ENCODE data around the gene AKAP6.

The AKAP6 gene

GRCh38 chr14:32481707-32482106 lies 152.6 kb downstream of the AKAP6 start:
- no peaks in the 10 kb centered on the region for H3K27me3 Mint-ChIP-seq
- ATAC-seq (replicated peaks), result no peak
- DNase-seq, result no peak

GRCh38 chr14:32491416-32492016 lies 162.4 kb downstream of the AKAP6 start:
- Mint-ChIP-seq H3K27me3 (no peaks in the 10 kb centered on the region), H3K9me3 (peaks cover 0 to 6% of the 10 kb centered on the region in 2 donors), H3K4me1 (ENCODE audit: low read depth in 2 of 2) (no peaks in the 10 kb centered on the region), H3K4me3 (no peak overlapping the region), H3K27ac (no peak overlapping the region), H3K36me3 (ENCODE audit: insufficient read depth) (no peaks in the 10 kb centered on the region)
- DNase-seq (no peak), ATAC-seq (replicated peaks) (no peak)

More at GRCh38 chr14:32481707-32482106, 152.6 kb downstream of the AKAP6 start:
- Mint-ChIP-seq H3K27ac (no peak overlapping the region), H3K9me3 (peaks cover 0 to 2% of the 10 kb centered on the region in 2 donors), H3K4me3 (no peak overlapping the region), H3K36me3 (ENCODE audit: insufficient read depth) (no peaks in the 10 kb centered on the region), H3K4me1 (ENCODE audit: low read depth in 2 of 2) (no peaks in the 10 kb centered on the region)

DNA sequence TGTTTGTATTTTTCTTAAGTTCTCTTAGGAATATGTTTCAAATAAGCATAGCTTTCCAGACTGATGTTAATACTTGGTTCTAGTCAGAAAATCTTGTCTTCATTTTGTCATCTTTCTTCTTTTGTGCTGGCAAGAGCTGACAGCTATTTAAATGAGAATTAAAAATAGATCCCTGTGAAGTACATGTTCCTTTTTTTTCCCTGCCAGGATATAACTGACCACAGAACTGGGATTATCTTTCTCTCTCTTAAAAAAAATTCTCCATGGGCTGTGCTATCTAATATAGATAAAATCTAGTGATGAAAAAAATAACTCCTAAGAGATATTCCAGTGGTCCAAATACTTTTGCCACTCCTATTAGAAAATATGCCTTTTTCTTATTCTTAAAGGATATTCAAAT lies 163.4 kb downstream of the AKAP6 start:
- DNase-seq (no peak), ATAC-seq (replicated peaks) (no peak)
- H3K27ac Mint-ChIP-seq, result no peak overlapping the region
- no peak overlapping the region for H3K4me3 Mint-ChIP-seq
- H3K4me1 Mint-ChIP-seq (ENCODE audit: low read depth in 2 of 2), result no peaks in the 10 kb centered on the region
- H3K9me3 Mint-ChIP-seq, result peaks cover 0 to 6% of the 10 kb centered on the region in 2 donors
- H3K27me3 Mint-ChIP-seq, result no peaks in the 10 kb centered on the region
- H3K36me3 Mint-ChIP-seq (ENCODE audit: insufficient read depth), result no peaks in the 10 kb centered on the region

DNA sequence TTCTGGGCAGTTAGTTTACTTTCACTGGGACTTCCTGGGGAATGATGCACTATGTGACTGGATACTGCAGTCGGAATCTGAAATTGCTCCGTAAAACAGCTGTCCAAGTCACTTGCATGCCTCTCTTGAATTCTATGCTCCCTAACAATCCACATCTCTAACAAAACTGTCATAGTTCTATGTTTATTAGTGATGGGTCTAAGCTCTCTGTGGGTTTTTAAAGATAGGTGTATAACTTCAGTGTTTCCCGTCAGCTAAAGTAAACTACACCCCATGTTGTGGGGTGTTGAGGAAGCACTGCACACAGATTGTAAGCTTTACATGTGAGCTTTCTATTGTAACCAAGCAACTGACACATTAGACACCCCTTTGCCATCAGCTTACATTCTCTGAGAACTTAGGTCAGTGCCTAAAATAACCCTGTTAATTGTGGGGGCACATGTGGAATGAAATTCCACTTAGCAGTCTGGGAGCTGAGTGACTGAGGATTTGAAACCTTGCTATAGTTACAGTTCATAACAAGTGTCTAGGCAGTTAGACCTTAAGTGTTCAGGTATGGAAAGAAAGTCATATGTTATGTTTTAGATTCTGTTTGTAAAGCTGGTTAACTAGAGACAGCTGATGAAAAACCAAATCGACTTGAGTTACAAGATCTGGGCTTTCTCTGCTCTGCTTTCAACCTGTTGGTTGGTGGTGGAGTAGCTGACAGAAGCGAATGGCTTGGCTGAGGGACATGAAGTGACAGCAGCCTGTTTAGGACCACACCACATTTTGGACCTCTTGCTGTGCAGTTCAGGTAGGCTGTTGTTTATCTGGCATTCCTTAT lies 165.7 kb downstream of the AKAP6 start:
- H3K27me3 Mint-ChIP-seq, result no peaks in the 10 kb centered on the region
- ATAC-seq (replicated peaks), result no peak
- peaks cover 0 to 6% of the 10 kb centered on the region in 2 donors for H3K9me3 Mint-ChIP-seq
- no peak overlapping the region for H3K4me3 Mint-ChIP-seq
- no peak overlapping the region for H3K27ac Mint-ChIP-seq
- DNase-seq, result no peak
- H3K36me3 Mint-ChIP-seq (ENCODE audit: insufficient read depth), result no peaks in the 10 kb centered on the region
- H3K4me1 Mint-ChIP-seq (ENCODE audit: low read depth in 2 of 2), result no peaks in the 10 kb centered on the region

DNA sequence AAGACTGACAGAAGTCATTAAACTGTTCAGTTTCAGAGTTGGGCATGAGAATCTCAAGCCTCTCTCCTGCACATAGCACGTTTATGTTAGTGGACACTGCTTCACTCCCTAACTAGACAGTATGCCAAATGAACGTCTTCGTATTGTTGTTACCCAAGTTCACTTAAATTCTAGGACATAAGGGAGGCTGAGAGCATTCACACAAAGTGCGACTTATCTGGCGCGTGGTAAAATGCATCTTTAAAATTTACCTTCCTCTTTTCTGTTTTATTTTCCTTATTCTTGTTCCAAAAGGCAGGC lies 166.3 kb downstream of the AKAP6 start:
- H3K36me3 Mint-ChIP-seq (ENCODE audit: insufficient read depth), result no peaks in the 10 kb centered on the region
- H3K4me1 Mint-ChIP-seq (ENCODE audit: low read depth in 2 of 2), result no peaks in the 10 kb centered on the region
- H3K27me3 Mint-ChIP-seq, result no peaks in the 10 kb centered on the region
- ATAC-seq (replicated peaks), result no peak
- no peak for DNase-seq
- no peak overlapping the region for H3K27ac Mint-ChIP-seq
- H3K9me3 Mint-ChIP-seq, result peaks cover 0 to 6% of the 10 kb centered on the region in 2 donors
- no peak overlapping the region for H3K4me3 Mint-ChIP-seq

DNA sequence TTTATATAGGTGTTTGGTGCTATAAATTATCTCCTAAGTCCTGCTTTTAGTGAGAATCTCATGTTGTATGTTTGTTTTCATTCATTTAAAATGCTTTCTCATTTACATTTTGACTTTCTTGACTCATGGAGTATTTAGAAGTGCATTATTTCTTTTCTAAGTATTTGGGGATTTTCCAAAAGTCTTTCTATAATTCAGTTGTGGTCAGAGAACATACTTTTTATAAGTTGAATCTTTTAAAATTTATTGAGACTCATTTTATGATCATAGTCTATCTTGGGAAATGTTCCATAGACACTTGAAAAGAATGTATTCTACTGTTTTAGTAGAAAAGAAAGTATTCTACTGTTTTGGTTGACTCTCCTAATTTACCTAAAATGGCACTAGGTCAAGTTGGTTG lies 168.2 kb downstream of the AKAP6 start:
- Mint-ChIP-seq H3K27me3 (no peaks in the 10 kb centered on the region), H3K27ac (no peak overlapping the region), H3K4me3 (no peak overlapping the region), H3K4me1 (ENCODE audit: low read depth in 2 of 2) (no peaks in the 10 kb centered on the region), H3K9me3 (no peaks in the 10 kb centered on the region), H3K36me3 (ENCODE audit: insufficient read depth) (no peaks in the 10 kb centered on the region)
- ATAC-seq (replicated peaks), result no peak
- no peak for DNase-seq

DNA sequence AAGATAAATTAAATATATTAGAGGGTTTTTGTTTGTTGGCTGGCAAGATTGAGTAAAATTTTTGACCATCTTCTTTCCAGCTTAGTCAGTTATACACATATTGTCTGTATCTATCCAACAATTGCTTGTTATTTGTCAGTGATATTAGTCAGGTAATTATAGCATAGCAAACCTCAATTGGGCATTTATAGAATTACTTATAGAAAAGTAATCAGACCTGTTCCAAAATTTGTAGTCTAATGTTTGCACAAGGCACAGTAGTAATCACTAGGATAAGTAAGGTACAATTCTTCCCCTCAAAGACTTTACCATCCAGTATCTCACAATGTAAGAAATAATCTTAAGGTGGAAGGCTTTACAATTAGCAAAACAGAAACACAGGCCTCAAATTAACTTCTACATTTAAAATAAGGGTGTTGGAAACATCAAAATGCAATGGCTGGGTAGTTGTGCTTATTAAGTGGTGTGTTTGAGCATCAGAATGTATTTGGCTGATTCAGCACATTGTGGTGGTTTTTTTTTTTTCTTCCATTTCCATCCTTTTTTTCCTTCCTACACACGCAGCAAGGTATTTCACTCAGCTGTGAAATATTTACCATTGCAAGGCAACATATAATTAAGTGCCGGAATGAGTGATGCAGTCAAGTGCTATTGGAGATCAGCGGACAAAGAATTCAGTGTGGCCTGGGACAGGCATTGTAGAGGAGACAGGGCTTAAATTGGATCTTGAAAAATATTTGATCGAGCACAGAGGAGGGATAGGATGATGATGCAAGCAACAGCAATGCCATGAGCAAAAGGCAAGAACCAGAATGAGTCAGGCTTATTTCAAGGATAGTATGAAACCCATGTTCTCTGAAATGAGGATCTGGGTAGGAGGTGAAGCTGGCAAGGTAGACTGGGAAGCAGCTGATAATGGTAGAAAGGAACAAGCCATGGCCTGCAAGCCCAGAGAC lies 178.2 kb downstream of the AKAP6 start:
- Mint-ChIP-seq H3K27me3 (no peaks in the 10 kb centered on the region), H3K9me3 (peaks cover 0 to 6% of the 10 kb centered on the region in 2 donors), H3K36me3 (ENCODE audit: insufficient read depth) (no peaks in the 10 kb centered on the region), H3K4me3 (no peak overlapping the region), H3K4me1 (ENCODE audit: low read depth in 2 of 2) (no peaks in the 10 kb centered on the region), H3K27ac (no peak overlapping the region)
- ATAC-seq (replicated peaks), result no peak
- no peak for DNase-seq

- H3K4me1 Mint-ChIP-seq (ENCODE audit: low read depth in 2 of 2), result no peaks in the 10 kb centered on the region
- H3K9me3 Mint-ChIP-seq, result peaks cover 0 to 6% of the 10 kb centered on the region in 2 donors
- DNase-seq (no peak), ATAC-seq (replicated peaks) (no peak)
- H3K4me3 Mint-ChIP-seq, result no peak overlapping the region
- no peaks in the 10 kb centered on the region for H3K27me3 Mint-ChIP-seq
- no peak overlapping the region for H3K27ac Mint-ChIP-seq
- no peaks in the 10 kb centered on the region for H3K36me3 Mint-ChIP-seq (ENCODE audit: insufficient read depth)
Observed at GRCh38 chr14:32508281-32508680, 179.2 kb downstream of the AKAP6 start.

DNA sequence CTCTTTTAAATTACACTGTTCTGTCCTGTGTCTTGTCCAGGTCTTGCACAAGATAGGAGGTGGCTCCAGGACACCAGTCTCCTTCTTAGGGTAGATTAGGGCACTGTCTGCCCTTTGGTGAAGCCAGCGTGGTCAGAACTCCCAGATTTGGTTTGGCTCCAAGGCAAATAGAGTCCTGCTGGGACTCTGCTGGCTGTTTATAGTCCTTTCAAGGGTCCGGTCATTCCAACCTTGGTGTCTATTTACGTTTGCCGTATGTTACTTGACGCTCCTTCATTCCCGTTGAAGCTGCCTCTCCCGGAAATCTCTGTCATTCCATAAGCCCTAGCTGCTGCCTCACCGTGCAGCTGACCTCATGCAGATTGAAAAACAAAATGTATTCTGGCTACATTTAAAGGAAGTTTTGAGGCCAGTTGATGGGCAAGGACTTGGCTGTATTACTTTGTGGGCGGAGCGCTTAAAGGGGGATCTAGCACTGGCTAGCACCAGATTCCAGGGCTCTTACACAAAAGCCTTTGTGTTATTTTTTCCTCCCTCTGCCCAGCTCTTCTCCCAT lies 180.6 kb downstream of the AKAP6 start:
- H3K27ac Mint-ChIP-seq, result no peak overlapping the region
- DNase-seq (no peak), ATAC-seq (replicated peaks) (no peak)
- H3K27me3 Mint-ChIP-seq, result peaks cover 1 to 4% of the 10 kb centered on the region in 2 donors
- no peaks in the 10 kb centered on the region for H3K36me3 Mint-ChIP-seq (ENCODE audit: insufficient read depth)
- H3K9me3 Mint-ChIP-seq, result peaks cover 0 to 4% of the 10 kb centered on the region in 2 donors
- no peak overlapping the region for H3K4me3 Mint-ChIP-seq
- H3K4me1 Mint-ChIP-seq (ENCODE audit: low read depth in 2 of 2), result no peaks in the 10 kb centered on the region

DNA sequence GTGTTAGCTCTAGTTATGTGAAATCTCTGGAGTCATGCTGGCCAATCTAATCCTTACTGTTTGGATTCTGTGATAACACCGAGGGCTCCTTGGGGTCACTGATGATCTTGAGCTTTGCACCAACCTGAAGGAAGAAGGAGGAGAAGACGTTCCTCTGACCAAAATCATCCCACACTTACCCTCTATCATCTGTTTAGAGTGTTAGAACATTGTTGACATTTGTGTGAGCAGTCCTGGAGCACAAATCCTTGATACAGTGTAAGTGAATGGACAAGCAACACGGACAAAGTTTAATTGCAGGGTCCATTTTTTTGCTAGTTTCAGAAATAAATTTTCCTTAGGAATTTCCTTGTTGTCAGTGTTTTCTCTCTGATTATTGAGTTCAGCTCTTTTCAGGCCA lies 181.7 kb downstream of the AKAP6 start:
- Mint-ChIP-seq H3K4me3 (no peak overlapping the region), H3K9me3 (peaks cover 0 to 4% of the 10 kb centered on the region in 2 donors), H3K27me3 (peaks cover 10 to 11% of the 10 kb centered on the region in 2 donors), H3K4me1 (ENCODE audit: low read depth in 2 of 2) (no peaks in the 10 kb centered on the region), H3K27ac (no peak overlapping the region), H3K36me3 (ENCODE audit: insufficient read depth) (no peaks in the 10 kb centered on the region)
- DNase-seq, result no peak
- no peak for ATAC-seq (replicated peaks)

DNA sequence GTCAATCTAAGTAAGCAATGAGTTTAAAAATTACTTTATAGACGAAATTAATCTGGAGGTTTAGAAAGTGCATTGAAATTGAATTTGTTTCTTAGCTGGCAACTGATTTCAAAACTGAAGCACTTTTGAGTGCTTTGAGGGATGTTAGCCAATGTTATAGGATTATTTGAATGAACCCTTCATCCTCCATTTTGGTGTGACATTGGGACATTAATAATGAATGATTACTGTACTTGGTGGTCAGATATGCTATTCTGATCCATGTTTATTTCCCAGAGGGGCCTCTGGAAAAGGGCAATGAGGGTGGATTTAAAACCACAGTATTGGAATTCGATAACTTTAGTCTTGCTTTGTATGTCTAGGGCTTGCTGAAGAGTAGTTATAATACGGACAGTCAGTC lies 183.2 kb downstream of the AKAP6 start:
- H3K27ac Mint-ChIP-seq, result no peak overlapping the region

DNA sequence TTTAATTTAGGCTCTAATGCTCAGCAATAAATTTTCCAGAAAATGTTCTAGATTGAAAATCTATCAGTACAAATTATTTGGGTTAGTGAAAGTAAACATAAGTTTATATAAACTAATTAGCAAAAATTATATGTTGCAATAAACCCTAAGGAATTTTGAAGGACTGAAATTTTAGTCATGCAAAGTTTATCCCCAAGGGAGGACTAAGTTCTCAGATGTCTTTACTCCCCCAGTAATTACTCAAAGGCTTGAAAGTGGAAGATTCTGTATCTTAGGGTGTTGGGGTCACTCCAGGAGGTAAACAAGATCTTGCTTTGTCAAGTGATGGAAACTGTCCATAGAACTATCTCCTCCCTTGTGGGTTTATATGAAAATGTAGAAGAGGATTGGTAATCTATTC lies 183.7 kb downstream of the AKAP6 start:
- no peaks in the 10 kb centered on the region for H3K4me1 Mint-ChIP-seq (ENCODE audit: low read depth in 2 of 2)
- H3K36me3 Mint-ChIP-seq (ENCODE audit: insufficient read depth), result no peaks in the 10 kb centered on the region
- no peak for DNase-seq
- H3K4me3 Mint-ChIP-seq, result no peak overlapping the region
- H3K27ac Mint-ChIP-seq, result no peak overlapping the region
- ATAC-seq (replicated peaks), result no peak
- H3K9me3 Mint-ChIP-seq, result peaks cover 0 to 4% of the 10 kb centered on the region in 2 donors
- peaks cover 10 to 11% of the 10 kb centered on the region in 2 donors for H3K27me3 Mint-ChIP-seq

More for the DNA sequence above, 183.2 kb downstream of the AKAP6 start:
- DNase-seq, result no peak
- peaks cover 10 to 11% of the 10 kb centered on the region in 2 donors for H3K27me3 Mint-ChIP-seq
- H3K4me3 Mint-ChIP-seq, result no peak overlapping the region
- H3K36me3 Mint-ChIP-seq (ENCODE audit: insufficient read depth), result no peaks in the 10 kb centered on the region
- no peaks in the 10 kb centered on the region for H3K4me1 Mint-ChIP-seq (ENCODE audit: low read depth in 2 of 2)
- H3K9me3 Mint-ChIP-seq, result peaks cover 0 to 4% of the 10 kb centered on the region in 2 donors
- no peak for ATAC-seq (replicated peaks)

GRCh38 chr14:32513571-32514009 lies 184.5 kb downstream of the AKAP6 start:
- H3K9me3 Mint-ChIP-seq, result peaks cover 4 to 8% of the 10 kb centered on the region in 2 donors
- DNase-seq, result no peak
- H3K4me3 Mint-ChIP-seq, result no peak overlapping the region
- H3K36me3 Mint-ChIP-seq (ENCODE audit: insufficient read depth), result no peaks in the 10 kb centered on the region
- H3K27ac Mint-ChIP-seq, result no peak overlapping the region
- H3K27me3 Mint-ChIP-seq, result peaks cover 10 to 11% of the 10 kb centered on the region in 2 donors
- no peaks in the 10 kb centered on the region for H3K4me1 Mint-ChIP-seq (ENCODE audit: low read depth in 2 of 2)
- no peak for ATAC-seq (replicated peaks)
